Sigmoid colon (tissue), 7 donors: ENCODE data around the gene PPARD. TPM values are rescaled to one million over a fixed set of nuclear protein-coding genes. Genes with fewer than 3 reads are reported as not detected.
A peak's percentile ranks its signal among the peaks of the same experiment; 100 is the strongest.
"Not testable (repeated sequence)": the region's sequence is repeated elsewhere in the genome, so short reads cannot be mapped to it uniquely, and the experiment has no call there.

Source experiments
- DNase-seq: peaks from one replicate; pipeline ENCODE4 v3.0.0-alpha.2; 2019
- H3K27ac ChIP-seq, 4 donors: fragments of 200-600 bp; sonication (generic); one replicate each; pipeline ENCODE4 v1.5.1; 2016 to 2019; ENCODE audit warnings: mild to moderate bottlenecking in 1 of 4
- H3K27me3 ChIP-seq, 3 donors: fragments of 200-600 bp; sonication (generic); one replicate each; pipeline ENCODE4 v1.5.1; 2019; ENCODE audit warnings: mild to moderate bottlenecking in 1 of 3
- H3K36me3 ChIP-seq, 4 donors: fragments of 200-600 bp; sonication (generic); one replicate each; pipeline ENCODE4 v1.5.1; 2016 to 2019
- H3K4me1 ChIP-seq, 4 donors: fragments of 200-600 bp; sonication (generic); one replicate each; pipeline ENCODE4 v1.5.1; 2017 to 2019
- H3K4me3 ChIP-seq, 4 donors: fragments of 200-600 bp; sonication (generic); one replicate each; pipeline ENCODE4 v1.5.1; 2017 to 2019; ENCODE audit warnings: mild to moderate bottlenecking in 2 of 4, moderate library complexity in 1 of 4
- H3K9me3 ChIP-seq, 4 donors: fragments of 200-600 bp in 3 of 4; sonication (generic) in 3 of 4; one replicate each; pipeline versions ENCODE4 v1.5.1 to v1.6.1; 2013 to 2019
- EP300 ChIP-seq, 4 donors: sonication (generic); formaldehyde crosslinking; IDR thresholded peaks; one replicate each; pipeline ENCODE4 v1.6.1; 2017; ENCODE audit warnings: antibody characterized with exemption in 4 of 4
- POLR2A ChIP-seq, 2 donors: fragments of 450-650 bp; IDR thresholded peaks; one replicate each; pipeline ENCODE4 v1.6.1; 2016; ENCODE audit warnings: antibody characterized with exemption in 2 of 2, mild to moderate bottlenecking in 2 of 2, moderate library complexity in 2 of 2
- POLR2AphosphoS5 ChIP-seq, 4 donors: sonication (generic); formaldehyde crosslinking; IDR thresholded peaks; one replicate each; pipeline ENCODE4 v1.6.1; 2017; ENCODE audit warnings: antibody characterized with exemption in 4 of 4
- WGBS, 2 donors: extraction: QIAGEN DNeasy Blood & Tissue Kit; methylation state at CpG; one replicate each; pipeline ENCODE4 v1.1.7; 2013; 5-methylcytosine and 5-hydroxymethylcytosine counted together
- intact Hi-C: fragments of 100-400 bp; cut with DNase I; formaldehyde crosslinking; loops from one replicate; pipeline ENCODE4 v1.15.1; 2023
- polyA plus RNA-seq, 3 donors: library from polyadenylated mRNA; stranded (reverse); fragments of 200-250 nt; gene quantifications; one replicate each; pipeline ENCODE4 v1.2.3, GENCODE V29; 2013
- total RNA-seq, 4 donors: library from RNA; depleted of rRNA; stranded (reverse); fragments of >200 nt; gene quantifications; one replicate each; pipeline ENCODE4 v1.1.0, GENCODE V29; 2016
- TF ChIP-seq, protein P1 (sequence below), 4 experiments: fragments of 450-650 bp in 3 of 4; fragments of 200-600 bp in 1 of 4; IDR thresholded peaks; one replicate each; pipeline ENCODE4 v1.5.1; 2016 to 2019; ENCODE audit warnings: antibody characterized with exemption in 4 of 4, mild to moderate bottlenecking in 3 of 4, moderate library complexity in 2 of 4
- donor health status: healthy with polysubstance abuse.
- donor health status: Bipolar disorder and iron deficiency.
- donor health status: healthy.

The PPARD gene
- total and polyA plus RNA-seq, 7 donors: 5.8 to 75.4 (median 16.8) TPM

GRCh38 chr6:35320031-35320410 lies 22.3 kb upstream of the PPARD start:
- DNase-seq: no peak

DNA sequence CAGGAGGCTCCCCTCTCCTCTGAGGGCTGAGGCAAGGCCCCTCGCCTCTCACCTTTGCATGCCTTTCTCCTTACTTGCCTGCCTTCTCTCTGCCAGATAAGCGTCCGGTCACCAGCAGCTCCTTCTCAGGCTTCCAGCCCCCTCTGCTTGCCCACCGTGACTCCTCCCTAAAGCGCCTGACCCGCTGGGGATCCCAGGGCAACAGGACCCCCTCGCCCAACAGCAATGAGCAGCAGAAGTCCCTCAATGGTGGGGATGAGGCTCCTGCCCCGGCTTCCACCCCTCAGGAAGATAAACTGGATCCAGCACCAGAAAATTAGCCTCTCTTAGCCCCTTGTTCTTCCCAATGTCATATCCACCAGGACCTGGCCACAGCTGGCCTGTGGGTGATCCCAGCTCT lies 21.3 kb upstream of the PPARD start:
- H3K27ac ChIP-seq: no peak overlapping the region
- H3K27me3 ChIP-seq: no peaks in the 10 kb centered on the region
- H3K9me3 ChIP-seq: no peaks in the 10 kb centered on the region
- intact Hi-C loops: no loop called here
- H3K4me1 ChIP-seq: peaks cover 0 to 14% (median 9%) of the 10 kb centered on the region in 4 donors
- H3K4me3 ChIP-seq: no peak overlapping the region
- H3K36me3 ChIP-seq: no peaks in the 10 kb centered on the region
- 95 to 96% methylated on average over 8 of the region's 8 CpGs for WGBS, 2 donors
- no peak for DNase-seq
- no peak for TF ChIP-seq EP300 (IDR thresholded peaks at IDR 0.05)
- TF ChIP-seq, protein P1, sequence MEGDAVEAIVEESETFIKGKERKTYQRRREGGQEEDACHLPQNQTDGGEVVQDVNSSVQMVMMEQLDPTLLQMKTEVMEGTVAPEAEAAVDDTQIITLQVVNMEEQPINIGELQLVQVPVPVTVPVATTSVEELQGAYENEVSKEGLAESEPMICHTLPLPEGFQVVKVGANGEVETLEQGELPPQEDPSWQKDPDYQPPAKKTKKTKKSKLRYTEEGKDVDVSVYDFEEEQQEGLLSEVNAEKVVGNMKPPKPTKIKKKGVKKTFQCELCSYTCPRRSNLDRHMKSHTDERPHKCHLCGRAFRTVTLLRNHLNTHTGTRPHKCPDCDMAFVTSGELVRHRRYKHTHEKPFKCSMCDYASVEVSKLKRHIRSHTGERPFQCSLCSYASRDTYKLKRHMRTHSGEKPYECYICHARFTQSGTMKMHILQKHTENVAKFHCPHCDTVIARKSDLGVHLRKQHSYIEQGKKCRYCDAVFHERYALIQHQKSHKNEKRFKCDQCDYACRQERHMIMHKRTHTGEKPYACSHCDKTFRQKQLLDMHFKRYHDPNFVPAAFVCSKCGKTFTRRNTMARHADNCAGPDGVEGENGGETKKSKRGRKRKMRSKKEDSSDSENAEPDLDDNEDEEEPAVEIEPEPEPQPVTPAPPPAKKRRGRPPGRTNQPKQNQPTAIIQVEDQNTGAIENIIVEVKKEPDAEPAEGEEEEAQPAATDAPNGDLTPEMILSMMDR (IDR thresholded peaks at IDR 0.05): no peak
- no peak for TF ChIP-seq POLR2AphosphoS5 (IDR thresholded peaks at IDR 0.05)
- TF ChIP-seq POLR2A (IDR thresholded peaks at IDR 0.05): no peak

More at GRCh38 chr6:35320031-35320410, 22.3 kb upstream of the PPARD start:
- intact Hi-C loops: no loop called here
- no peaks in the 10 kb centered on the region for H3K9me3 ChIP-seq
- H3K36me3 ChIP-seq: no peaks in the 10 kb centered on the region
- H3K4me1 ChIP-seq: peaks cover 0 to 14% (median 9%) of the 10 kb centered on the region in 4 donors
- no peak overlapping the region for H3K4me3 ChIP-seq
- no peak overlapping the region for H3K27ac ChIP-seq
- WGBS, 2 donors: 93 to 95% methylated on average over 2 of the region's 2 CpGs
- no peaks in the 10 kb centered on the region for H3K27me3 ChIP-seq
- TF ChIP-seq EP300 (IDR thresholded peaks at IDR 0.05): no peak
- TF ChIP-seq, protein P1 (IDR thresholded peaks at IDR 0.05): no peak
- no peak for TF ChIP-seq POLR2A (IDR thresholded peaks at IDR 0.05)
- TF ChIP-seq POLR2AphosphoS5 (IDR thresholded peaks at IDR 0.05): no peak

GRCh38 chr6:35327349-35328027 lies 14.9 kb upstream of the PPARD start:
- intact Hi-C loops: no loop called here
- no peak for DNase-seq
- WGBS, 2 donors: 35 to 39% methylated on average over 7 of the region's 7 CpGs
- Histone ChIP-seq H3K4me1 (no peaks in the 10 kb centered on the region), H3K4me3 (no peak overlapping the region), H3K9me3 (no peaks in the 10 kb centered on the region), H3K27ac (no peak overlapping the region), H3K27me3 (peaks cover 0 to 7% (median 0%) of the 10 kb centered on the region in 3 donors), H3K36me3 (no peaks in the 10 kb centered on the region)
- TF ChIP-seq POLR2AphosphoS5 (IDR thresholded peaks at IDR 0.05): no peak
- TF ChIP-seq, protein P1 (IDR thresholded peaks at IDR 0.05): peak in 3 of 4 experiments; percentile 34 to 45 (median 37)

DNA sequence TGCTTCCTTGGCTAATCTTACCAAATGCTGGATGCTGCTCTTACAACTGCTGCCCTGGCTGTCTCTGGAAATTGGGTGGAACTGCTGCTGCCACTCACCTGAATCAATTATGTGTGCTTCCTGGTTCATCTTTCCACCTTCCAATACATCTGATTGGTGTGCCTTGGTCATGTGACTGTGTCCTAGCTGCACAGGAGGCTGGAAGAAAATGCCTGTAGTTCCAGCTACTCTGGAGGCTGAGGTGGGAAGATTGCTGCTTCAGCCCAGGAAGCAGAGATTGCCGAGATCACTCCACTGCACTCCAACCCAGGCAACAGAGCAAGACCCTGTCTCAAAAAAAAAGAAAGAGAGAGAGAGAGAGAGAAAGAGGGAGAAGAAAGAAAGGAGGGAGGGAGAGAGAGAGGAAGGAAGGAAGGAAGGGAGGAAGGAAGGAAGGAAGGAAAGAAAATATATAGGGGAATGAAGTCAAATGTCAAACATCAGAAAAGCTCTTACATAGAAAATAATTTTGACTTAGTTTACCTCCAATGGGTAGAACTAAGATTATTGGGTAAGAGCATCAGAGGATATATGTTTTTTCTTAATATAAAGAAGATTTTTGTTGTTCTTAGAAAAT lies 14.1 kb upstream of the PPARD start:
- H3K27me3 ChIP-seq: peaks cover 0 to 8% (median 0%) of the 10 kb centered on the region in 3 donors
- no peaks in the 10 kb centered on the region for H3K9me3 ChIP-seq
- H3K27ac ChIP-seq: no peak overlapping the region
- H3K4me3 ChIP-seq: no peak overlapping the region
- no peak for DNase-seq
- H3K36me3 ChIP-seq: no peaks in the 10 kb centered on the region
- intact Hi-C loops: no loop called here
- H3K4me1 ChIP-seq: no peaks in the 10 kb centered on the region
- WGBS, 2 donors: 94 to 100% methylated on average over 1 of the region's 1 CpG
- TF ChIP-seq EP300 (IDR thresholded peaks at IDR 0.05) (no peak), POLR2AphosphoS5 (IDR thresholded peaks at IDR 0.05) (no peak), POLR2A (IDR thresholded peaks at IDR 0.05) (no peak)
- TF ChIP-seq, protein P1 (IDR thresholded peaks at IDR 0.05): no peak

DNA sequence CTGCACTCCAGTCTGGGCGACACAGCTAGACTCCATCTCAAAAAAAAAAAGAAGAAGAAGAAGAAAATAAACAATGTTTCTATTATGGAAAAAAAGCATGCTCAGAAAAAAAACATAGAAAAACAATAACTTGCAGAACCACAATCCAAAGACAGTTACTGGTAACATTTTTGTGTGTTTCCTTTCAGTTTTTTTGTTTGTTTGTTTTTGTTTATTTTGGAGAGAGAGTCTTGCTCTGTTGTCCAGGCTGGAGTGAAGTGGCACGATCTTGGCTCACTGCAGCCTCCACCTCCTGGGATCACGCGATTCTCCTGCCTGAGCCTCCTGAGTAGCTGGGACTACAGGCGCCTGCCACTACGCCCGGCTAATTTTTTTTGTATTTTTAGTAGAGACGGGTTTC lies 13.4 kb upstream of the PPARD start:
- 94 to 97% methylated on average over 8 of the region's 8 CpGs for WGBS, 2 donors

More for the DNA sequence above, 13.4 kb upstream of the PPARD start:
- H3K36me3 ChIP-seq, H3K4me1 ChIP-seq, H3K4me3 ChIP-seq, H3K27me3 ChIP-seq, H3K9me3 ChIP-seq, intact Hi-C loops, DNase-seq, H3K27ac ChIP-seq: not testable (repeated sequence)
